ENCODE data around the gene SETD4. TPM values are rescaled to one million over a fixed set of nuclear protein-coding genes. Genes with fewer than 3 reads are reported as not detected.
"Not testable (repeated sequence)": the region's sequence is repeated elsewhere in the genome, so short reads cannot be mapped to it uniquely, and the experiment has no call there.

SETD4 gene
- polyA plus RNA-seq, 1 experiment, result 12.2 TPM

GRCh38 chr21:36103434-36103833 is 43.1 kb upstream of the SETD4 start:
- no peak for TF ChIP-seq CTCF (IDR thresholded peaks at IDR 0.05; ENCODE audit: low read depth, low read length)

GRCh38 chr21:36100971-36101641 is 40.8 kb upstream of the SETD4 start:
- no peaks in the 10 kb centered on the region for H3K9me3 ChIP-seq (ENCODE audit: control insufficient read depth, insufficient read depth, low read length)
- no peak overlapping the region for H3K27ac ChIP-seq (ENCODE audit: low read depth, low read length)
- no peak for DNase-seq (ENCODE audit: low read depth, low spot score)
- no peak for TF ChIP-seq CTCF (IDR thresholded peaks at IDR 0.05; ENCODE audit: low read depth, low read length)
- POLR2A ChIA-PET, result no interaction called here
- no peak overlapping the region for H3K4me3 ChIP-seq (ENCODE audit: low read depth, low read length)
- peaks cover 10% of the 10 kb centered on the region for H3K27me3 ChIP-seq (ENCODE audit: control insufficient read depth, insufficient read depth, low read length)
- CTCF ChIA-PET, result interaction anchor here (1.8 kb wide), 1 partner anchor 12 kb away, joined by 16 read pairs; no protein-coding TSS in a partner anchor

More at GRCh38 chr21:36103434-36103833, 43.1 kb upstream of the SETD4 start:
- ChIA-PET POLR2A (no interaction called here), CTCF (interaction anchor here (1.6 to 1.7 kb wide), 2 partner anchors 9 to 16 kb away, joined by 4 to 8 read pairs; no protein-coding TSS in a partner anchor)
- DNase-seq (ENCODE audit: low read depth, low spot score), result no peak
- Histone ChIP-seq H3K4me3 (ENCODE audit: low read depth, low read length) (no peak overlapping the region), H3K27me3 (ENCODE audit: control insufficient read depth, insufficient read depth, low read length) (peaks cover 23% of the 10 kb centered on the region), H3K9me3 (ENCODE audit: control insufficient read depth, insufficient read depth, low read length) (no peaks in the 10 kb centered on the region), H3K27ac (ENCODE audit: low read depth, low read length) (no peak overlapping the region)

GRCh38 chr21:36099695-36100211 is 39.4 kb upstream of the SETD4 start:
- POLR2A ChIA-PET; CTCF ChIA-PET; DNase-seq (ENCODE audit: low read depth, low spot score); H3K4me3 ChIP-seq (ENCODE audit: low read depth, low read length); H3K27me3 ChIP-seq (ENCODE audit: control insufficient read depth, insufficient read depth, low read length); H3K9me3 ChIP-seq (ENCODE audit: control insufficient read depth, insufficient read depth, low read length); H3K27ac ChIP-seq (ENCODE audit: low read depth, low read length): not testable (repeated sequence)

GRCh38 chr21:36099000-36099399 is 38.7 kb upstream of the SETD4 start:
- DNase-seq (ENCODE audit: low read depth, low spot score), result no peak
- CTCF ChIA-PET, result interaction anchor here (1.5 kb wide), 1 partner anchor 14 kb away, joined by 4 read pairs; no protein-coding TSS in a partner anchor
- TF ChIP-seq CTCF (IDR thresholded peaks at IDR 0.05; ENCODE audit: low read depth, low read length), result no peak
- peaks cover 1% of the 10 kb centered on the region; the same call in 1 of the 2 replicates for H3K9me3 ChIP-seq (ENCODE audit: control insufficient read depth, insufficient read depth, low read length)
- H3K4me3 ChIP-seq (ENCODE audit: low read depth, low read length), result no peak overlapping the region
- POLR2A ChIA-PET, result no interaction called here
- H3K27me3 ChIP-seq (ENCODE audit: control insufficient read depth, insufficient read depth, low read length), result peaks cover 5% of the 10 kb centered on the region
- H3K27ac ChIP-seq (ENCODE audit: low read depth, low read length), result no peak overlapping the region

GRCh38 chr21:36098182-36098532 is 37.8 kb upstream of the SETD4 start:
- ChIA-PET CTCF (interaction anchor here (1.5 kb wide), 1 partner anchor 15 kb away, joined by 4 read pairs; no protein-coding TSS in a partner anchor), POLR2A (no interaction called here)
- no peak overlapping the region for H3K27ac ChIP-seq (ENCODE audit: low read depth, low read length)
- TF ChIP-seq CTCF (IDR thresholded peaks at IDR 0.05; ENCODE audit: low read depth, low read length), result no peak
- DNase-seq (ENCODE audit: low read depth, low spot score), result no peak
- H3K9me3 ChIP-seq (ENCODE audit: control insufficient read depth, insufficient read depth, low read length), result peaks cover 7% of the 10 kb centered on the region; the same call in 1 of the 2 replicates
- no peak overlapping the region for H3K4me3 ChIP-seq (ENCODE audit: low read depth, low read length)
- peaks cover 5% of the 10 kb centered on the region for H3K27me3 ChIP-seq (ENCODE audit: control insufficient read depth, insufficient read depth, low read length)
